WTC11 (cell line): ENCODE results near the gene MNAT1. TPM values are rescaled to one million over a fixed set of nuclear protein-coding genes. Genes with fewer than 3 reads are reported as not detected.

Experiments used
- ATAC-seq: fragments of 200-7000 bp; cut with Tn5 transposase; 2 replicates; pipeline ENCODE4 v1.10.0; 2021; ENCODE audit warnings: mild to moderate bottlenecking, moderate library complexity
- CTCF ChIA-PET: fragments of 300-600 bp; sonication (Branson Sonifier 250); formaldehyde crosslinking; loops from one replicate; lab custom pipeline; 2021; ENCODE audit warnings: antibody characterized with exemption; lab: Charles Lee
- POLR2A ChIA-PET: fragments of 350-600 bp; sonication (Branson Sonifier 250); formaldehyde crosslinking; loops from one replicate; lab custom pipeline; 2021; ENCODE audit warnings: antibody characterized with exemption; lab: Charles Lee
- DNase-seq: peaks from one replicate; pipeline ENCODE4 v3.0.0; 2021; ENCODE audit warnings: low spot score
- H3K27ac Mint-ChIP-seq: 2 replicates; pipeline ENCODE4 v1.8.0; 2021; ENCODE audit warnings: mixed read lengths
- H3K27me3 Mint-ChIP-seq: 2 replicates; pipeline ENCODE4 v1.8.0; 2021; ENCODE audit warnings: low read depth, mild to moderate bottlenecking, moderate library complexity, mixed read lengths
- H3K36me3 Mint-ChIP-seq: 2 replicates; pipeline ENCODE4 v1.8.0; 2021; ENCODE audit warnings: mixed read lengths
- H3K4me1 Mint-ChIP-seq: 2 replicates; pipeline ENCODE4 v1.8.0; 2022; ENCODE audit warnings: mixed read lengths
- H3K4me3 Mint-ChIP-seq: 2 replicates; pipeline ENCODE4 v1.8.0; 2021; ENCODE audit warnings: mild to moderate bottlenecking, moderate library complexity, mixed read lengths
- H3K9me3 Mint-ChIP-seq: 2 replicates; pipeline ENCODE4 v1.8.0; 2021; ENCODE audit warnings: mixed read lengths
- ARID4B ChIP-seq: sonication (generic); formaldehyde crosslinking; IDR thresholded peaks from 2 replicates; pipeline ENCODE4 v1.8.0; 2023; ENCODE audit warnings: missing genetic modification reagents, mild to moderate bottlenecking, borderline replicate concordance
- CTCF ChIP-seq: fragments of 200-600 bp; IDR thresholded peaks from 2 replicates; pipeline ENCODE4 v1.8.0; 2022; ENCODE audit warnings: antibody characterized with exemption
- ELF4 ChIP-seq: sonication (generic); formaldehyde crosslinking; IDR thresholded peaks from 2 replicates; pipeline ENCODE4 v1.8.1; 2022; ENCODE audit warnings: low read depth, mild to moderate bottlenecking, moderate library complexity, missing genetic modification reagents
- ETV6 ChIP-seq: sonication (generic); formaldehyde crosslinking; IDR thresholded peaks from 2 replicates; pipeline ENCODE4 v1.8.1; 2022; ENCODE audit warnings: mild to moderate bottlenecking, missing genetic modification reagents
- FOXK1 ChIP-seq: sonication (generic); formaldehyde crosslinking; IDR thresholded peaks from 2 replicates; pipeline ENCODE4 v1.8.0; 2022; ENCODE audit warnings: mild to moderate bottlenecking, moderate library complexity, missing genetic modification reagents
- GTF2I ChIP-seq: fragments of 250-450 bp; sonication (Bioruptor Pico); conservative IDR thresholded peaks from 2 replicates; pipeline ENCODE4 v1.4.0; 2021; ENCODE audit warnings: mild to moderate bottlenecking
- JAZF1 ChIP-seq: fragments of 250-450 bp; sonication (Bioruptor Pico); IDR thresholded peaks from 2 replicates; pipeline ENCODE4 v1.9.0; 2021; ENCODE audit warnings: moderate library complexity, mild to moderate bottlenecking, inconsistent platforms
- JUN ChIP-seq: sonication (generic); formaldehyde crosslinking; IDR thresholded peaks from 2 replicates; pipeline ENCODE4 v1.8.0; 2023; ENCODE audit warnings: mild to moderate bottlenecking, missing genetic modification reagents
- KAT7 ChIP-seq: sonication (generic); formaldehyde crosslinking; IDR thresholded peaks from 2 replicates; pipeline ENCODE4 v1.8.1; 2023; ENCODE audit warnings: missing genetic modification reagents, mild to moderate bottlenecking, borderline replicate concordance
- MAX ChIP-seq: sonication (generic); formaldehyde crosslinking; IDR thresholded peaks from 2 replicates; pipeline ENCODE4 v1.8.0; 2022; ENCODE audit warnings: mild to moderate bottlenecking, missing genetic modification reagents
- NR3C1 ChIP-seq: sonication (generic); formaldehyde crosslinking; conservative IDR thresholded peaks from 2 replicates; pipeline ENCODE4 v1.8.1; 2023; ENCODE audit warnings: low read depth, mild to moderate bottlenecking, missing genetic modification reagents
- RELA ChIP-seq: sonication (generic); formaldehyde crosslinking; IDR thresholded peaks from 2 replicates; pipeline ENCODE4 v1.8.1; 2022; ENCODE audit warnings: missing genetic modification reagents, mild to moderate bottlenecking, borderline replicate concordance
- RORB ChIP-seq: fragments of 250-450 bp; sonication (Bioruptor Pico); IDR thresholded peaks from 2 replicates; pipeline ENCODE4 v1.9.0; 2021; ENCODE audit warnings: mild to moderate bottlenecking
- TEAD1 ChIP-seq: sonication (generic); formaldehyde crosslinking; IDR thresholded peaks from 2 replicates; pipeline ENCODE4 v1.8.0; 2022; ENCODE audit warnings: mild to moderate bottlenecking, missing genetic modification reagents
- ZNF138 ChIP-seq: sonication (generic); formaldehyde crosslinking; conservative IDR thresholded peaks from 2 replicates; pipeline ENCODE4 v1.8.1; 2022; ENCODE audit warnings: mild to moderate bottlenecking, moderate library complexity, missing genetic modification reagents
- ZNF512 ChIP-seq: sonication (generic); formaldehyde crosslinking; IDR thresholded peaks from 2 replicates; pipeline ENCODE4 v1.8.1; 2022; ENCODE audit warnings: missing genetic modification reagents, borderline replicate concordance
- total RNA-seq: library from RNA; stranded (reverse); gene quantifications from 3 replicates; pipeline ENCODE4 v1.2.3, GENCODE V29; 2021

Gene MNAT1
- total RNA-seq, 1 experiment from 2014 or later, result 59.0 TPM

GRCh38 chr14:60691383-60692113, 43.0 kb upstream of the MNAT1 start:
- ATAC-seq (no peak), DNase-seq (no peak)
- TF ChIP-seq ZNF138 (CRISPR knock-in tag), result no peak
- TF ChIP-seq NR3C1, result no peak
- no peak for TF ChIP-seq ARID4B (CRISPR knock-in tag)
- TF ChIP-seq TEAD1, result no peak
- TF ChIP-seq RELA (CRISPR knock-in tag), result no peak
- TF ChIP-seq ZNF512, result no peak
- no peak for TF ChIP-seq ELF4 (CRISPR knock-in tag)
- TF ChIP-seq GTF2I (CRISPR knock-in tag), result no peak
- TF ChIP-seq ETV6, result no peak
- TF ChIP-seq JUN, result no peak
- TF ChIP-seq RORB (CRISPR knock-in tag), result no peak
- TF ChIP-seq MAX (CRISPR knock-in tag), result no peak
- Mint-ChIP-seq H3K36me3 (no peaks in the 10 kb centered on the region), H3K27me3 (no peaks in the 10 kb centered on the region), H3K27ac (no peak overlapping the region), H3K4me3 (no peak overlapping the region), H3K4me1 (peaks cover 19% of the 10 kb centered on the region), H3K9me3 (0 out of 2 replicates have a peak, but pooled peaks cover under 1% of the 10 kb centered on the region)
- ChIA-PET CTCF (no interaction called here), POLR2A (no interaction called here)

GRCh38 chr14:60695327-60695726, 39.2 kb upstream of the MNAT1 start:
- Mint-ChIP-seq H3K4me1 (peaks cover 6% of the 10 kb centered on the region), H3K9me3 (peaks cover 28% of the 10 kb centered on the region), H3K36me3 (peaks cover 7% of the 10 kb centered on the region), H3K27me3 (no peaks in the 10 kb centered on the region), H3K4me3 (no peak overlapping the region), H3K27ac (no peak overlapping the region)
- DNase-seq (no peak), ATAC-seq (no peak)
- CTCF ChIA-PET, result no interaction called here
- POLR2A ChIA-PET, result no interaction called here
- TF ChIP-seq RELA (CRISPR knock-in tag), result no peak

GRCh38 chr14:60700598-60700997, 34.0 kb upstream of the MNAT1 start:
- H3K4me1 Mint-ChIP-seq, result no peaks in the 10 kb centered on the region
- ChIA-PET CTCF (no interaction called here), POLR2A (interaction anchor here (0.6 kb wide), 1 partner anchor 1777 kb away, joined by 4 read pairs; no protein-coding TSS in a partner anchor)
- ATAC-seq (no peak), DNase-seq (no peak)
- H3K36me3 Mint-ChIP-seq, result peaks cover 20% of the 10 kb centered on the region
- H3K27me3 Mint-ChIP-seq, result no peaks in the 10 kb centered on the region; the same call in 1 of the 2 replicates
- TF ChIP-seq CTCF, result no peak
- no peak for TF ChIP-seq JAZF1
- TF ChIP-seq KAT7 (CRISPR knock-in tag), result no peak
- TF ChIP-seq RELA (CRISPR knock-in tag), result no peak
- no peak for TF ChIP-seq FOXK1 (CRISPR knock-in tag)
- no peak overlapping the region for H3K4me3 Mint-ChIP-seq
- H3K9me3 Mint-ChIP-seq, result peaks cover 44% of the 10 kb centered on the region
- no peak overlapping the region for H3K27ac Mint-ChIP-seq
